Mammary epithelial cell (primary cell): Measurements from ENCODE around the gene MAP4.

Experiments used
- EZH2 ChIP-seq: IDR thresholded peaks from 2 replicates; pipeline ENCODE4 v1.6.1; 2012; ENCODE audit warnings: low read length, inconsistent platforms, borderline replicate concordance
- TF ChIP-seq, protein P1 (sequence below), 2 donors: IDR thresholded peaks in 1 of 2; conservative IDR thresholded peaks in 1 of 2; 2 replicates each; pipeline ENCODE4 v1.5.1; 2011 to 2012; ENCODE audit warnings: inconsistent platforms in 2 of 2, low read length in 2 of 2, mild to moderate bottlenecking in 2 of 2, control low read depth in 1 of 2, low read depth in 1 of 2; ENCODE audit not compliant: insufficient read depth in 1 of 2; ENCODE audit errors: extremely low read depth in 1 of 2

- TF ChIP-seq, protein P1, sequence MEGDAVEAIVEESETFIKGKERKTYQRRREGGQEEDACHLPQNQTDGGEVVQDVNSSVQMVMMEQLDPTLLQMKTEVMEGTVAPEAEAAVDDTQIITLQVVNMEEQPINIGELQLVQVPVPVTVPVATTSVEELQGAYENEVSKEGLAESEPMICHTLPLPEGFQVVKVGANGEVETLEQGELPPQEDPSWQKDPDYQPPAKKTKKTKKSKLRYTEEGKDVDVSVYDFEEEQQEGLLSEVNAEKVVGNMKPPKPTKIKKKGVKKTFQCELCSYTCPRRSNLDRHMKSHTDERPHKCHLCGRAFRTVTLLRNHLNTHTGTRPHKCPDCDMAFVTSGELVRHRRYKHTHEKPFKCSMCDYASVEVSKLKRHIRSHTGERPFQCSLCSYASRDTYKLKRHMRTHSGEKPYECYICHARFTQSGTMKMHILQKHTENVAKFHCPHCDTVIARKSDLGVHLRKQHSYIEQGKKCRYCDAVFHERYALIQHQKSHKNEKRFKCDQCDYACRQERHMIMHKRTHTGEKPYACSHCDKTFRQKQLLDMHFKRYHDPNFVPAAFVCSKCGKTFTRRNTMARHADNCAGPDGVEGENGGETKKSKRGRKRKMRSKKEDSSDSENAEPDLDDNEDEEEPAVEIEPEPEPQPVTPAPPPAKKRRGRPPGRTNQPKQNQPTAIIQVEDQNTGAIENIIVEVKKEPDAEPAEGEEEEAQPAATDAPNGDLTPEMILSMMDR (conservative IDR thresholded peaks at IDR 0.05 in 1 of 2, IDR thresholded peaks at IDR 0.05 in 1 of 2; ENCODE audit: extremely low read depth in 1 of 2, insufficient read depth in 1 of 2, low read depth in 1 of 2, low read length in 2 of 2): no peak
- TF ChIP-seq EZH2: no peak
Observed at GRCh38 chr3:47846186-47846879, 169.9 kb downstream of the MAP4 start.
